Suppressor macrophage treated with lipopolysaccharide for 4 hours (primary cell): Measurements from ENCODE around the gene IGF2BP2.
"Not testable (repeated sequence)": the region's sequence is repeated elsewhere in the genome, so short reads cannot be mapped to it uniquely, and the experiment has no call there.

Experiments
- DNase-seq: peaks from one replicate; pipeline ENCODE4 v3.0.0-alpha.2; 2020

IGF2BP2 gene

DNA sequence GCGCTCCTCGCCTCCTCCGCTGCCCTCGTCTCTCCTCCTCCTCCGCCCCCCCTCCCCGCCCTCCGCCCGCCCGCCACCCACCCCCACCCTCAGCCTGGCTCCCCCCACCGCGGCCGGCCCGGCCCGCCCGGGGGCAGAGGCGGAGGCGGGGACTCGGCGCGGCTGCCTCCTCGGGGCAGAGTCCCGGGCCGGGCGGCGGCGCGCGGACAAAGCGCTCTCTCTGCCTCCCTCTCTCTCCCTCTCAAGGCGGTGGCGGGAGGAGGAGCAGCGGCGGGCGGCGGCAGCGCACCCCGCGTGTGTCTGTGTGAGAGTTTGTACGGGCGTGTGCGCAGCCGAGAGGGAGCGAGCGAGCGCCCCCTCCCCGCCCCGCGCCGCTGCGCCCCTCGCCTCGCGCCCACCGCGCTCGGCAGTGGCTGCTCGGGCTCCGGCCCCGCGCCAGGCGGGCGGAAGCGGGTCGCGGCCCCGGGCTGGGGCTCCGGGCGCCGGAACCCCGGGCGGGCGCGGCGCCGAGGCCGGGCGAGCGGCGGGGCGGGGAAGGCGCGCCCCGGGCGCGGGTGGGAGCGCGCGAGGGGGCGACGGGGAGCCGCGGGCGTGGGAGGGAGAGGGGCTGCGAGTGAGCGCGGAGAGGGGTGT is at the start of gene IGF2BP2:
Gene IGF2BP2, minus strand, starts transcription at position 37 of the 633 bp plus-strand sequence. CDS start 82 bp downstream, outside the sequence.
- DNase-seq: peak; percentile 77

DNA sequence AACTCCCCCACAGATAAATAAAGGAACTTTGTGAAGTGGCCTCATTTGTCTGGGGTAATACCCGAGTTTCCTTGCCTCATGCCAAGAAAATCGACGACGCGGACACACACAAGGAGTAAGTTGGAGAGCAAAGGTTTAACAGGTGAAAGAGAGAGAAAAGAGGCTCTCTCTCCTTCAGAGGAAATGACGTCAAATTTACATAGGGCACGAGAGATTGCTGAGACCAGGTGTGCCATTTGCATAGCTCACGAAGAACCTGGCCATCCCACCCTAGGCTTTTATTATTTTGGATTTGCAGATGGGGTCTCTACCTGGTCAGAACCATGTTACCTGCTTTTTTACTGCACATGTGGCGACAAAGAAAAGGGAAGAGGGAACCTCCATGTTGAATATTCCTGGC is 49.3 kb upstream of the IGF2BP2 start:
- no peak for DNase-seq

DNA sequence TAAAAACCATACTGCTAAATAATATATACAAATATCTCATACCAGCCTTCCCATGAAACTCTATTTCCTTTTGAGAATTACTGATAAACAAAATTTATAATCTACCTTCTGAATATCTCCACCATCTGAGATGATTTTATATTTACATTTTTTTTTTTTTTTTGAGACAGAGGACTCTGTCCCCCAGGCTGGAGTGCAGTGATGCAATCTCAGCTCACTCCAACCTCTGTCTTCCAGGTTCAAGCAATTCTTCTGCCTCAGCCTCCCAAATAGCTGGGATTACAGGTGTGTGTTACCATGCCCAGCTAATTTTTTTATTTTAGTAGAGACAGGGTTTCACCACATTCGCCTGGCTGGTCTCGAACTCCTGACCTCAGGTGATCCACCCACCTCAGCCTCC is 42.8 kb upstream of the IGF2BP2 start:
- no peak for DNase-seq

DNA sequence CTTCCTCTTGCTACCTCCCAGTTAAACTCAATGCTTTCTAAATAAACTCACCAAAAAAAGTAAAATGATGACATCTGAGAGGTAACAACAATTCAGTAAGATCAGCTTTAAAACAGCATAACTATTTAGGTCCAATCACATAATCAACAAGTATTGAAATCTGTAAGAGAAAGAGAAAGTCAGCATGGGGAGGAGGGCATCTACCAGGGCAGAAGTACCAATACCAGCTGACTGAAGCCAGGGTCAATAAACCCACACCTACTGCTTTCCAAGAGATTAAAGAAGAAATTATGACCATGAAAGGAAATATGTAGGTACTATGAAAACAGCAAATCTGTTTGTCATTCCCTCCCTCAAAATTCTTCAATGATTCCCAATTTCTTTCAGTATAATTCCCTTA is 42.2 kb upstream of the IGF2BP2 start:
- no peak for DNase-seq

DNA sequence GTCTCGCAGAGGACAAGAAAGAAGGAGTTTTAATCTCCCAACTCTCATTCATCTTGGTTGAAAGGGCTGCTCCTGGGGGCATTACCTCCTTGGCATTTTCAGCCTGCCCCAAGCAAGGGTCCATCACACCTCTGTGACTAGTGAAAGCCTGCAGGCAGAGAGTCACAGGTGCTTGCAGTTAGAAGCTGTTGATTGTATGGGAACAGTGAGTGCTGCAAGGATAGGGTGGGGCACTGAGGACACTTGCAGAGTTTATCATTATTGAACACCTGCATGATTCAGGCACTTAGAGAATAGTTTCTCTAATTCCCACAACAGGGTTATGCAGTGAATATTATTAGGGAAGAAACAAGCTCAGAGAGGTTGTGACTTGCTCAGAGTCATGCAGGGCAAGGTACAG is 41.7 kb upstream of the IGF2BP2 start:
- DNase-seq: no peak

DNA sequence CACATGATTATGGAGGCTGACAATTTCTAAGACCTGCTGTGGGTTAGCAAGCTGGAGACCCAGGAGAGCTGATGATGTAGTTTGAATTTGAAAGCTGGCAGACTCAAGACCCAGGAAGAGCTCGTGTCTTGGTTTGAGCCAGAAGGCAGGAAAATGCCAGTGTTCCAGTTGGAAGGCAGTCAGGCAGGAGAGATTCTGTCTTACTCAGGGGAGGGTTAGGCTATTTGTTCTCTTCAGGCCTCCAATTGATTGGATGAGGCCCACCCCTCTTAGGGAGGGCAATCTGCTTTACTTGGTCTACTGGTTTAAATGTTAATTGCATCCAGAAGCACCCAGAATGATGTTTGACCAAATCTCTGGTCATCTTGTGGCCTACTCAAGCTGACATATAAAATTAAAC is 40.4 kb upstream of the IGF2BP2 start:
- no peak for DNase-seq

DNA sequence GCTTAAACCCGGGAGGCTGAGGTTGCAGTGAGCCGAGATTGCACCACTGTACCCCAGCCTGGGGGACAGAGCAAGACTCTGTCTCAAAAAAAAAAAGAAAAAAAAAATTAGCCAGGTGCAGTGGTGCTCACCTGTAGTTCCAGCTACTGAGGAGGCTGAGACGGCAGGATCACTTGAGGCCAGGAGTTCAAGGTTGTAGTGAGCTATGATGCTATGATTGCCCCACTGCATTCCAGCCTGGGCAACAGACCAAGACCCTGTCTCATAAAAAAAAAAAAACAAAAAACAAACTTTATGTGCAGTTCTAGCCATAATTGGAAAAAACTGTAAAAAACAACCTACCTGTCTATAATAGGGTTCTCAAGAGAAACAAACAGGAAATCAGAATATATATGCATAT is 39.9 kb upstream of the IGF2BP2 start:
- DNase-seq: no peak

DNA sequence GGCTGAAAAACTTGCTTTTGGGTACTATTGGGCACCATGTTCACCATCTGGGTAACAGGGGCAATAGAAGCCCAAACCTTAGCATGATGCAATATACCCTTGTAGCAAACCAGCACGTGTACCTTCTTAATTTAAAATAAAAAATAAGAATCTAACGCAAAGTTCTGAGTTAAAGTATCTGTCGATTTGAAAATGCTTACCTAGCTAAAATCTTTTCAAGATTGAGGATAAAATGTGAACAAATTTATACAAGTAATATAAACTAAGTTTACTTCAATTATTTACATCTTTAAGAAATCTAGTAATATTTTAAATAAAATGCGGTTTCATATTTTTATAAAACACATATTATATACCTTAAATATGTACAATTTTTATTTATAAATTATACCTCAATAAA is 38.1 kb upstream of the IGF2BP2 start:
- no peak for DNase-seq

DNA sequence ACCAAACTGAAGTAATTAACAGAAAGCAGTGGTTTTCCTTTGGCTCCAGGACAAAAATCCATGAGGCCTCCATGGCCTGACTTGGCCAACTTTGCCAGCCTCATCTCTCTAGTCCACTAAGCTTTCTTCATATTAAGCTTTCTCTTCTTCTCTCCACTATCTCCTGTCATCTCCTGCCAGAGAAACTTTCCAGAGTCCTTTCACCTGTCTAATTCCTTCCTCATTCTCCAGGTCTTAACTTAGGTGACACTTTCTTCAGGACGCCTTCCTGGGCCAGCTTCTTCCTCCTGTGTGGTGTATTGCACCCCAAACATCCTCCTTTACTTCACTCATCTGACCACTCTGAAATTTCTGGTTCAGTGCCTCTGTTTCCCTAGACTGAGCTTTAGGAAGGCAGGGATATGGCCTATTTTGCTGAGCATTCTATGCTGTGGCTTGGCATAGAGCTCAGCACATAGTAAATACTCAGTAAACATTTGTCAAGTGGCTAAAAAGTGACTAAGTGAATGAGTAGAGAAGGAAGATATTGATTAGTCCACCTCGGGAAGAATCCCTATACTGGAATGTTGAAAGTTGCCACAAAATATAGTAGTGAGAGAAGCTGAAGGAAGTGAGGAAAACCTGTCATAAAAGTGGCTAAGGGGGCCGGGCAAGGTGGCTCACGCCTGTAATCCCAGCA is 34.6 kb upstream of the IGF2BP2 start:
- no peak for DNase-seq

DNA sequence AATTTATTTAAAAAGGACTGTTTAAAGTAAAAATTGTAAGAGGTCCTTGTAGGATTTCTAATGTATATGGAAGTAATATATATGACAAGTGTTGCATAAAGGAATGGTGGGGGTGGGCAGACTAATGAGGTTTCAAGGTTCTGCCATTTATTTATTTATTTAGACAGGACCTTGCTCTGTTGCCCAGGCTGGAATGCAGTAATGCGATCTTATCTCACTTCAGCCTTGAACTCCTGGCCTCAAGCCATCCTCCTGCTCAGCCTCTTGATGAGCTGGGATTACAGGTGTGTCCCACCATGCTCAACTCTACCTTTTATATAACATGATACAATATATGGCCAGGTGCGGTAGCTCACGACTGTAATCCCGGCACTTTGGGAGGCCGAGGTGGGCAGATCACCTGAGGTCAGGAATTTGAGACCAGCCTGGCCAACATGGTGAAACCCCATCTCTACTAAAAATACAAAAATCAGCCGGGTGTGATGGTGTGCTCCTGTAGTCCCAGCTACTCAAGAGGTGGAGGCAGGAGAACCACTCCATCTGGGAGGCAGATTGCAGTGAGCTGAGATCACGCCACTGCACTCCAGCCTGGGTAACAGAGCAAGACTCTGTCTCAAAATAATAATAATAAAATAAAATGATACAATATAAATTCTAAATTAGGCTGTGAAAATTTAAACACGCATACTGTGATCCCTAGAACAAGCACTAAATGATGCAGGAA is 33.8 kb upstream of the IGF2BP2 start:
- no peak for DNase-seq

DNA sequence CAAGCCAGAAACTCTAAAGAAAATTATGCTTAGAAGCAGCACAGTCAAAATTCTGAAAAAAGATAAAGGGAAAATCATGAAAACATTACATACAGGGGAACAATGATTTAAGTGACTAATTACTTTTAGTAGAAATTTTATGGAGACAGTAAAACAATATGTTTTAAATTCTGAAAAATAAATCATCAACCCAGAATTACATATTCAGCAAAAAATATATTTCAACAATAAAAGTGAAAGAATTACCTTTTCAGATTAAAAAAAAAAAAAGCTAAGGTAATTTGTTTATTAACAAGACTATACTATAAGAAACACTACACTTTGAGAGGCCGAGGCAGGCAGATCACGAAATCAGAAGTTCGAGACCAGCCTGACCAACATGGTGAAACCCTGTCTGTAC is 32.4 kb upstream of the IGF2BP2 start:
- DNase-seq: no peak

DNA sequence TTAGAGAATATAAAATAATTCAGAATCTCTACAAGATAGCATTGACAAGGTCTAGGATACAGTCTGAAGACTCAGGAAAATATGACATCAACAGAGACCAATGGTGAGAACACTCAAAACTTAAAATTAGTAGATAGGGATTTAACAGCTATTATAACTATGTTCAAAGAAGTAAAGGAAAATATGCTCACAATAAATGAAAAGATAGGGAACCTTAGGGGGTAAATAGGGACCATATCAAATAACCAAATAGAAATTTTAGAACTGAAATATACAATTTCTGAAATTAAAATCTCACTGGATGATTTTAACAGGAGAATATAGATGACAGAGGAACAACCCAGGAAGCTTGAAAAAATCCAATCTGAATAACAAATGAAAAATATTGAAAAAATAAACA is 31.8 kb upstream of the IGF2BP2 start:
- no peak for DNase-seq

DNA sequence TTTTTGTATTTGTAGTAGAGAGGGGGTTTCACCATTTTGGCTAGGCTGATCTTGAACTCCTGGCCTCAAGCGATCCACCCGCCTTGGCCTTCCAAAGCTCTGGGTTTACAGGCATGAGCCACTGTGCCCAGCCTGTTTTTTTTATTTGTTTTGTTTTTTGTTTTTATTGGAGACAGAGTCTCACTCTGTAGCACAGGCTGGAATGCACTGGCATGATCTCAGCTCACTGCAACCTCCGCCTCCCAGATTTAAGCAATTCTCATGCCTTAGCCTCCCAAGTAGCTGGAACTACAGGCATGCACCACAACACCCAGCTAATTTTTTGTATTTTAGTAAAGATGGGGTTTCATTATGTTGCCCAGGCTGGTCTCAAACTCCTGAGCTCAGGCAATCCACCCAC is 28.9 kb upstream of the IGF2BP2 start:
- not testable (repeated sequence) for DNase-seq

DNA sequence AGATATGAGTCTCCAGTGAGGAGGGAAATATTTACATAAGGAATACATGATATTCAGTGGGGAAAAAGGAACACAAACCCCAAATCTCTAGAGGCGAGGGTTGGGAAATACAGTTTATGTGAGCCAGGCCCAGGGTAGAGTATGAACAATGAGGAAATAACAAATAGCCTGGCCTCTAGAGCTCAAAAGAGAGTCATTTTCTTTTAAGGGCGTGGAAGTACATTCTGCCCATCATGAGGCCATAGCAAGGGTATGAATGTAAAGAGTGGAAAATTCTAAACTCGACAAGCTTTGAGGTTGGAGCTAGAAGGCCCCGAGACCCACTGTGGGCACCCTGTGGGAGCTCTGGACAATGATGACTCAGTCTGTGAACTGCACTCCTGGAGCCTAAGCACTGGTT is 27.8 kb upstream of the IGF2BP2 start:
- DNase-seq: no peak

DNA sequence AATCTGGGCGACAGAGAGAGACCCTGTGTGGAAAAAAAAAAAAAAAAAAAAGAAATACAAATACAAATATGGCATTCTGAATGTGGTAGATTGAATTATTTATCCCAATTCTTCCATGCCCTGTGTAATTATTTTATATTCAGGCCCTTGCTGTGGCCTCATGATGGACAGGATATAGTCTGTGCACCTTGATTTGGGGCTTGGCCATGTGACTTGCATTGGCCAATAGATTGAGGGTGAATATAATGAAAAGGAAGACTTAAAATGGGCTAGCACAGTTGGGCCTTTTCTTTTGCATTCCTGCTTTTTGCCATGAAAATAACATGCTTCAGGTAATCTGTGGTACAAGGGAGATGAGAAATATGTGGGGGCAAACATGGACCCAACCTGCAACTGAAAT is 27.1 kb upstream of the IGF2BP2 start:
- no peak for DNase-seq

DNA sequence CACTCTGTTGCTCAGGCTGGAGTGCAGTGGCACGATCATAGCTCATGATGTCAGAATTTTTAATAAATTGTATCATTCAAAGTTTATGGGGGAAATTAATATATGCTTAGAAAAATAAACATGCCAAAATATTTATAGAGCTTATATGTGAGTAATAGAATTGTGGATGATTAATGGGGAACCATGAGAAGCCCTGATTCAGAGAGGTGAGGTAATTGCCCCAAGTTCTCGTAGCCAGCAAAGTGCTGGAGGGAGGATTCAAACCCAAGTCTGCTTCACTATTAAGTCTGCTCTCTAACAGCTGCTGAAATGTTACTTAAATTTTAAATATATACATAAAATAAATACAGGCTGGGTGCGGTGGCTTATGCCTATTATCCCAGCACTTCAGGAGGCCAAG is 26.2 kb upstream of the IGF2BP2 start:
- no peak for DNase-seq

DNA sequence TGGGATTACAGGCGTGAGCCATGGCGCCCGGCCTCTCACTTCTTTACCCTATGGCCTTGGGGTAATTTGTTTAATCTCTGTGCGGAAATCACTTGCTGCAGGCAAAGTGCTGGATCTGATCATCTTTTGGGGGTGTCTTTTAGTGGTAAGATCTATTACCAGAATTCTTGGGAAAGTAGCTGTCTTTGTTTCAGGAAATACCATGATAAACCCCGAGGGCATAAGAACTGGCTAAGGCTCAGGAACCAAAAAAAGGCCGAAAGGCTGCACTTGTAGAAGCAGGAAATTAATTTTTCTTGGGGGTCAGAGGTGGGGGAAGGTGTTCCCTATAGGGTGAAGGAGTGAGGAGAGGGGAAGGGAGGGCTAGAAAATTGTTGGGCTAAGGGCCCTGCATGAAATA is 22.7 kb upstream of the IGF2BP2 start:
- DNase-seq: no peak

DNA sequence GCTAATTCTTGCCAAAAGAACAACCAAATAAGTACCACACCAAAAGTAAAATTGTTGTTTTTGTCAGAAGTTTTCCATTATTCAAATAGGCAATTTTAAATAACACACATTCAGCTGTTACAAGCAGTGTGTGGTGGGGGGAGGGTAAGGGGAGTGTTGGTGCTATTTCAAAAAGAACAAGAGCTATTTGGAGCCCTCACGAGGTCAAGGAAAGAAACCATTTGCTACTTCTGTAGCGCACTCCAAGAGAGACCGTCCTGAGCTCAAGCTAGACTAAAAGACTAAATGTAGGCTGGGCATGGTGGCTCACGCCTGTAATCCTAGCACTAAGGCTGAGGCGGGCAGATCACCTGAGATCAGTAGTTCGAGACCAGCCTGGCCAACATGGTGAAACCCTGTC is 21.2 kb upstream of the IGF2BP2 start:
- DNase-seq: no peak

DNA sequence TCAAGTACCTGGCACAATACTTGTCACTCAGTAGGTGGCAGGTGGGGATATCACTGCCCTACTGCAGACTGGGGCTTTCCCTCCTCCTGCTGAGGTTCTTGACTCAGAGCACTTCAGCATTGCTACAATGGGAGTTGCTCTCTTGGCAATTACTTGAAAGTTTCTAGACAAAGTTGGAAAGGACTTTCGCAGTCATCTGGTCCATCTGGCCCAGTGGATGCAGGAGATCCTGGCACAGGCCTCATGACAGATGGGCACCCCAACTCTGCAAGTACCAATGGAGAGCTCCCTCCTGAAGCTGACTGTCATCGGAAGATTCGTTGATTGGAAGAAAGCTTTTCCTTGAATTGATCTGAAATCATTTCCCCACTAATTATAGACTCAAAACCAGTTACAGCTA is 19.2 kb upstream of the IGF2BP2 start:
- DNase-seq: no peak

DNA sequence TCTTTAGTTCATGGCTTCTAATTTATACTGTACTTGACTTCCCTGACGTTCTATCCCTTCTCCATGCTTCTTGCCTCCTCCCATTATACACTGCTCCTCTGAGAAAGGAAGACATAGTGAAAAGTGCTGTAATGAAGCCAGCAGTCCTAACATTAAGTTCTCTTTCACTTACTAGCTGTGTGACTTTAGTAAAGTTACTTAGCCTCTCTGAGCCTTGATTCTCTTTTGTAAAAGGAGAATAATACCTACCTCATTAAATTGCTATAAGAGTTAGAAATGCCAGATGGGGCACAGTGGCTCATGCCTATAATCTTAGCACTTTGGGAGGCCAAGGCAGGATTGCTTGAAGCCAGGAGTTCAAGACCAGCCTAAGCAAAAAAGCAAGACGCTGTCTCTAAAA is 18.8 kb upstream of the IGF2BP2 start:
- DNase-seq: no peak

DNA sequence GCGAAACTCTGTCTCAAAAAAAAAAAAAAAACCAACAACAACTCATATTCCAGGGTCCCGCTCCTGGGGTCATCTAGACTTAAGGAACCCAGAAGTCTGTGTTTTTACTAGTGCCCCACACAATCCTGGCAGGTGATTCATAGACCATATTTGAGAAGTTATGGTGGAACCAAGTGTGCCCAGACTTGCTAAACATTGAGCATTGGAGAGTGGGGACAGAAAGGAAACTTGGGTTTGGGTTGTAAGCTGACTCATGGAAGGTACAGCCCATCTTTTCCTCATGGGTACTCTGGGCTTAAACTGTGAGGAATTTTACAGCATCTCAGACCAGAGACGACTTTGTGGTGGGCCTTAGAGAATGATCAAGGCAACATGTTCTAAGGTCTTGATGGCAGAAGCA is 18.3 kb upstream of the IGF2BP2 start:
- no peak for DNase-seq

DNA sequence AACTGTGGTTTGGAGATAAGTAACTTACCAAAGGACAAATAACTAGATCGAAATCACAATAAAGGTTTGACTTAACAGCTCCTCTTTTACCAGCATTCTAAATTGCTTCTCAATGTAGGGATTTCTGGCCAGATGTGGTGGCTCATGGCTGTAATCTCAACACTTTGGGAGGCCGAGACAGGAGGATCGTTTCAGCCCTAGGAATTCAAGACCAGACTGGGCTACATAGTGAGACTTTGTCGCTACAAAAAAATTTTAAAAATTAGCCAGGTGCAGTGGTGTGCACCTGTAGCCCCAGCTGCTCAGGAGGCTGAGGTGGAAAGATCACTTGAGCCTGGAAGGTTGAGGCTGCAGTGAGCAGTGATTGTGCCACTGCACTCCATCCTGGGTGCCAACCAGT is 17.4 kb upstream of the IGF2BP2 start:
- no peak for DNase-seq

DNA sequence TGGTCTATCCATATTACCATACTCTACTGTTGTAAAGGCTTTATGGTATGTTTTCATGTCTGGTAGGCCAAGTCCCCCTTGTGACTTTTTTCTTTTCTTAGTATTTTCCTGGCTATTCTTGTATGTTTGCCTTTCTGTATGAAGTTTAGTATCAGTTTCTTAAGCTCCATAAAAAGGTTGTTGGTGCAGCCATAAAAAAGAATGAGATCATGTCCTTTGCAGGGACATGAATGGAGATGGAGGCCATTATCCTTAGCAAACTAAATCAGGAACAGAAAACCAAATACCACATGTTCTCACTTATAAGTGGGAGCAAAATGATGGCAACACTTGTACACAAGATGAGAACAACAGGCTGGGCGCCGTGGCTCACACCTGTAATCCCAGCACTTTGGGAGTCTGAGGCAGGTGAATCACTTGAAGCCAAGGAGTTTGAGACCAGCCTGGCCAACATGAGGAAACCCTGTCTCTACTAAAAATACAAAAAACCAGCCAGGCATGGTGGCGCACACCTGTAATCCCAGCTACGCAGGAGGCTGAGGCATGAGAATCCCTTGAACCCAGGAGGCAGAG is 13.7 kb upstream of the IGF2BP2 start:
- not testable (repeated sequence) for DNase-seq

DNA sequence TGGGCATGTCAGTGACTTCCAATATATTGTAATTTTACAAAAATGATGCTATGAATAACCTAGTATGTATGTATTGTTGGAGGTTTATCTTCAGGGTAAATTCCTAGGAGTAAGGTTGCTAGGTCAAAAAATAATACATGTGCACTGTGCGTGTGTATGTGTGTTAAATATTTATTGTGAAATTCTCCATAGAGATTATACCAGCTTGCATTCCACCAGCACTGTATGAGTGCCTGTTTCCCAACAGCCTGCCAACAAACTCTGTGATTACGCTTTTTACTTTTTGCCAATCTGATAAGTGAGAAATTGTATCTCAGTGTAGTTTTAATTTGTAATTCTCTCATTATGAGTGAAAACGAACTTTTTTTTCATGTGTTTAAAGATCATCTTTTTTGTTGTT is 12.6 kb upstream of the IGF2BP2 start:
- DNase-seq: no peak
